Cardiac muscle cell (in vitro differentiated cells and primary cell): ENCODE results near the gene PIP4K2C. TPM values are rescaled to one million over a fixed set of nuclear protein-coding genes. Genes with fewer than 3 reads are reported as not detected.
"Not testable (repeated sequence)": the region's sequence is repeated elsewhere in the genome, so short reads cannot be mapped to it uniquely, and the experiment has no call there.

Source experiments
- DNase-seq, 2 donors: peaks; one replicate each; pipeline versions ENCODE4 v3.0.0 to v3.0.0-alpha.2; 2010 to 2017; ENCODE audit warnings: low read depth in 1 of 2, low spot score in 1 of 2
- H3K27ac ChIP-seq: fragments of 200-600 bp; sonication (generic); 2 replicates; pipeline ENCODE4 v1.5.1; 2016
- H3K27me3 ChIP-seq: fragments of 200-600 bp; sonication (generic); 2 replicates; pipeline ENCODE4 v1.6.0; 2016; ENCODE audit warnings: control low read depth
- H3K36me3 ChIP-seq: fragments of 200-600 bp; sonication (generic); 2 replicates; pipeline ENCODE4 v1.5.1; 2016; ENCODE audit warnings: control low read depth
- H3K4me1 ChIP-seq: fragments of 200-600 bp; sonication (generic); 2 replicates; pipeline ENCODE4 v1.8.1; 2017; ENCODE audit warnings: low read depth, mild to moderate bottlenecking, mixed run types
- H3K4me3 ChIP-seq: fragments of 200-600 bp; sonication (generic); 2 replicates; pipeline ENCODE4 v1.5.1; 2016; ENCODE audit warnings: mild to moderate bottlenecking
- H3K9me3 ChIP-seq: fragments of 200-600 bp; sonication (generic); 2 replicates; pipeline ENCODE4 v1.5.1; 2017; ENCODE audit warnings: low read depth, mild to moderate bottlenecking, control low read depth
- CTCF ChIP-seq: IDR thresholded peaks from 2 replicates; pipeline ENCODE4 v1.5.1; 2012; ENCODE audit warnings: low read depth, mild to moderate bottlenecking, low read length
- polyA plus RNA-seq: library from polyadenylated mRNA; unstranded; fragments of >200 nt; fragmentation: Nextera tagmentation; extraction: Ambion mirVana; gene quantifications from 2 replicates; pipeline ENCODE4 v1.2.1, GENCODE V29; 2016
- total RNA-seq: library from RNA; depleted of rRNA; stranded (reverse); fragments of >200 nt; gene quantifications from 2 replicates; pipeline ENCODE4 v1.2.3, GENCODE V29; 2016

The PIP4K2C gene
- total and polyA plus RNA-seq, 2 experiments from 2014 or later: 15.1 to 25.5 TPM

- no peaks in the 10 kb centered on the region for H3K9me3 ChIP-seq
- no peaks in the 10 kb centered on the region for H3K36me3 ChIP-seq
- no peak overlapping the region for H3K4me3 ChIP-seq
- no peak overlapping the region for H3K27ac ChIP-seq
- TF ChIP-seq CTCF: no peak
- H3K4me1 ChIP-seq: no peaks in the 10 kb centered on the region
- DNase-seq: no peak
- H3K27me3 ChIP-seq: peaks cover 10% of the 10 kb centered on the region
These were observed 26.7 kb upstream of the PIP4K2C start for GRCh38 chr12:57564178-57564740.

GRCh38 chr12:57568838-57569237, 22.2 kb upstream of the PIP4K2C start:
- Histone ChIP-seq H3K9me3 (no peaks in the 10 kb centered on the region), H3K4me3 (no peak overlapping the region), H3K27ac (no peak overlapping the region), H3K4me1 (no peaks in the 10 kb centered on the region), H3K36me3 (no peaks in the 10 kb centered on the region), H3K27me3 (no peaks in the 10 kb centered on the region)
- no peak for TF ChIP-seq CTCF
- peak in 1 of 2 donors; percentile 24 for DNase-seq

- no peaks in the 10 kb centered on the region for H3K9me3 ChIP-seq
- H3K27ac ChIP-seq: no peak overlapping the region
- H3K27me3 ChIP-seq: no peaks in the 10 kb centered on the region
- H3K4me3 ChIP-seq: no peak overlapping the region
- no peaks in the 10 kb centered on the region for H3K36me3 ChIP-seq
- no peak for TF ChIP-seq CTCF
- no peak for DNase-seq
- no peaks in the 10 kb centered on the region for H3K4me1 ChIP-seq
These were observed 21.1 kb upstream of the PIP4K2C start for GRCh38 chr12:57569858-57570257.

- not testable (repeated sequence) for H3K36me3 ChIP-seq, DNase-seq, H3K4me1 ChIP-seq, H3K27me3 ChIP-seq, H3K27ac ChIP-seq, H3K4me3 ChIP-seq, H3K9me3 ChIP-seq
These were observed 20.6 kb upstream of the PIP4K2C start for GRCh38 chr12:57570438-57570837.

GRCh38 chr12:57571926-57572762, 18.8 kb upstream of the PIP4K2C start:
- H3K36me3 ChIP-seq: no peaks in the 10 kb centered on the region
- no peak overlapping the region for H3K27ac ChIP-seq
- no peak for DNase-seq
- H3K27me3 ChIP-seq: no peaks in the 10 kb centered on the region
- no peak overlapping the region for H3K4me3 ChIP-seq
- H3K9me3 ChIP-seq: no peaks in the 10 kb centered on the region
- H3K4me1 ChIP-seq: no peaks in the 10 kb centered on the region
- no peak for TF ChIP-seq CTCF

- TF ChIP-seq CTCF: no peak
- Histone ChIP-seq H3K9me3 (no peaks in the 10 kb centered on the region), H3K4me1 (no peaks in the 10 kb centered on the region), H3K36me3 (no peaks in the 10 kb centered on the region), H3K27me3 (no peaks in the 10 kb centered on the region), H3K4me3 (no peak overlapping the region), H3K27ac (no peak overlapping the region)
- no peak for DNase-seq
These were observed 16.2 kb upstream of the PIP4K2C start for GRCh38 chr12:57574795-57575194.
